Stimulated activated naive CD4-positive, alpha-beta T cell treated with Interleukin-2 at 50 U/mL for 16 hours (primary cell): ENCODE measurements around the gene SLC35E1.
"Not testable (repeated sequence)": the region's sequence is repeated elsewhere in the genome, so short reads cannot be mapped to it uniquely, and the experiment has no call there.

Source experiments
- DNase-seq: peaks from one replicate; lab custom pipeline; 2025; lab: John Stamatoyannopoulos, UW

The SLC35E1 gene

DNA sequence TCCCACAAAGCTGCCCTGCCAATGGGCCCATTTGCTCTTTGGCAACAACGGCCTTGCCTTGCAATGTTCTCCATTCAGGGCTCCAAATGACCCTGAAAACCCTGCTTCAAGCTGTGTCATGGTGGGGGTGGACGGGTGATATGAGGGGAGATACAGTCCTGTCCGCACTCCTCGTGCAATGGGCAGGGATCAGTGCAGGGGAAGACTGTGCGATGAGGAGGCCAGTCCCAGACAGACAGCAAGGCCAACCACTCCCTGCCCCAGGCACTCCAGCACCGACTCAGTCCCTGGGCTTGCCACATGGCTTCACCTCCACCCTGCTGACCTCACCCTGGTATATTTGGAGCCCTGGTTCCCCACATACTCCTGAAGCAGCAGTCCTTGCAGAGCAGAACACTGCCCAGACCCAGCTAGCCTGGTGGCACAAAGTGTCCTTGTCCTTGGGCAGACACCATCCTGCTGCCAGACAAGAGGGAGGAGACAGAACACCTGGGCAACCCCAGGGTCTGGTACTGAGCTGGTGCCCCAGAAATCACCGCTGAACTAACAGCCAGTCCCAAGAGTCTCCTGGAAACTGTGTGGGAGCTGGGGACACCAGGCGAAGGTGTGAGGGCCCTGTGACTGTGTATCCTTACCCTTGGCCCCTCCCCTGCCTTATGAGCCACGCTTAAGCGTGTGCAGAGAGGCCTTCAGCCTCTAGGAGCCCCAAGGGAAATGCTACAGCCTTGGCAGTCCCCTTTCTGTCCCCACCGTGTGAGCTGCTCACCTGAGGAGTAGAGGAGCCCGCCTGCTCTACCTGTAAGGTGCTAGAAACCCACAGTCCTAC, 9.1 kb upstream of the SLC35E1 start:
- no peak for DNase-seq

DNA sequence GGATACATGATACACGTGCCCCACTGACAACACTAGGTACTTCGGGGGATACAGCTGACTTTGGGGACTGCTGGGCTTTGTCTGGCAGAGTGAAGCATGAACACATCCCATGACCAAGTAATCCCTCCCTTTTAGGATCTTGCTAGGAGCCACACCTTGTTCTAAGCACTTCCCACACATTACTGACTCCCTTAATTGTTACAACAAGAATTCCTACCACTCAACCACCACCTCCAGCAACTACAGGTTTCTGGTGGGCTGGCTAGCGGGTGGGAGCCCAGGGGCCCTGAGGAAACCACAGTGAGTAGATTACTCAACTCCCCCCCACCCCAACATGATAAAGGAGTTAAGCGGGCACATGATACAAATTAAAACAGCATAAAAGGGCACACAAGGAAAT, 7.2 kb upstream of the SLC35E1 start:
- no peak for DNase-seq

DNA sequence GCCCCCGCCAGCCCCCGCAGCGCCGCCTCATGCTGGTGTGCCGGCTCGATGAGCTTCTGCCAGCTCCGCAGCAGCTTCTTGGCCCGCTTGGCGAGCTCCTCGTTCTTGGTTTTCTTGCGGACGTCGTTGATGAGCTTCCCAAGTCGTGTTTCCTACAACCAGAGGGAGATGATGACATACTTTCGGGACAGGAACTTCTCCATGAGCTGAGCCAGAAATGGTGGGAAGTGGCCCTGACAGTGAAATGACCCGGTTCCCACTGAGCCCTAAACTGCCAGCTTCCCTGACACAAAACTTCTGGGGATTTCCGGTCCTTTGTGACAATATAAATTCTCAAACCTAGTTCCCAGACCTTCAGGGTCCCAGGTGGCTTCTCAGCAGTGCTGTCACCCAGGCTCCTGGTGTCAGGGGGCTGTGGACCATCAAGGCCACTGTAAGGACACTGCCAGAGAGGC, 5.3 kb upstream of the SLC35E1 start:
- DNase-seq: no peak

DNA sequence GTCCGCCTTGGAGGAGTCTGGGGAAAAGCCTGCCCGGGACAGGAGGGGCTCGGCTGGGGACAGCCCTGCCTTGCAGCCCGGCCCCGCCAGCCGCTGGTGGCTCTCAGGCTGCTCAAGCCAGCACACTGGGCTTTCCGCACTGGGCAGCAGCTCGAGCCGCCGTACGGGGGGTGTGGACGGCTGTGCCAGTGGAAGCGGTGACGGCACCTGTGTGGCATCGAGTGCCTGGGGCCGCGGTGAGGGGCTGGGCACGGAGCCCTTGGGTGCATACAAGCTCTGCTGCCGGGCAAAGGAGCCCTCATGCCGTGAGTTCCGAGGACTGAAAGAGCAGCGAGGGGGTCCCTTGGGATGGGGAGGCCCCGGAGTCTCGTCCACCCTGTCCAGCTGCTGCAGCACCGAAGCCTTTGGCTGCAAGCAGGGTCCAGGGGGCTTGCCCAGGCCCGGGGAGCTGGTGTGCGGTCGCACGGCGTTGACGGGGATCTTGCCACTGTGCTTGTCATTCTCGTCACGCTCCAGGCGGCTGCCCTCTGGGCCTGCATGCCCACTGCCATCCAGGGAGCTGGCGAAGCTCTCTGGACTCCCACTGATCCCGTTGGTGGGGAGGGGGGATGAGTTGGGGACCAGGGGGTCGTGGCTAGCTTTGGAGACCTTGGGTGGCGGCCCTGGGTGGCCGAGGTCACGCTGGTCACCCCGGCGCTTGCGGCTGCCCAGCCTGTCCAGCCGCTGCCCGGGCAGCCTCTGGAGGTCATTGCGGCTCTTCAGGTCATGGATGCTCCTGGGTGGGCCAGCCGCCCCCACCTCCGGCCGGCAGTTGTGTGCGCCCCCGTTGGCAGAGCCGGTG, 4.7 kb upstream of the SLC35E1 start:
- no peak for DNase-seq

DNA sequence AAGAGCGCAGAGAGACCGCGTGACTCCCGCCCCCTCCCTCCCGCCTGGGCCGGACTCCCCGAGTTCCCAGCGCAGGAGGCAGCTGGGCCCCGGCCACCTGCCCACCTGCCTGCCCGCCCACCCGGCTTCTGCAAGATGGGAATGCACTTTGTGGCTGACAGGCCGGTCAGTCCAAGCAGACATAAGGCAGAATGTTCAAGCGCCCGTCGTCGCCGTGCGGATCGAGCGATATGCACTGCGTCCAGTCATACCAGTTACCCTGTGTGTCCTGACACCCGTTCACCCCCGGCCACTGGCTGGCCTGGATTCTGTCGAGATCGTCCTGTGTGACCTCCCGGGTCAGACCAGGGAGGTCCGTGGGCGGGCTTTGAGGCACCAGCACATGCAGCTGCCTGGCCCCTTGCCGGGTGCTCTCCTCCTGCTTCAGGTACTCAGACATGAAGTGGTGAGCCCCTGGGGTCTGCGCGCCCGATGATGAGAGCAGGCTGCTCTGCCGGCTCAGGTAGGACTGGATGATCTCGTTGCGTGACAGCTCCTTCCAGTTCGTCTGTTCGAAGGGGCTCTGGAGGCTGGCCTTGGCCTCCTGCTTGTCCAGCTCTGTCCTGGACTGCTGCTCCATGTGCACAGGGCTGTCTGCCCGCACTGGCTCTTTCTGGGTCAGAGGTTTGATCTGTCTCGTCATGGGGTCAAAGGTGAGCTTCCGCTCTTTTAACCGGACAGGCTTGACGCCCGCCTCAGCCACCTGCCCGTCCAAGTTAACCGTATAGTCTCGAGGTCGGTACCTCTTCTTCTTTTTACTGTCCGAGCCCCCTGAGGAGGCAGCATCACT, 3.9 kb upstream of the SLC35E1 start:
- DNase-seq: no peak

DNA sequence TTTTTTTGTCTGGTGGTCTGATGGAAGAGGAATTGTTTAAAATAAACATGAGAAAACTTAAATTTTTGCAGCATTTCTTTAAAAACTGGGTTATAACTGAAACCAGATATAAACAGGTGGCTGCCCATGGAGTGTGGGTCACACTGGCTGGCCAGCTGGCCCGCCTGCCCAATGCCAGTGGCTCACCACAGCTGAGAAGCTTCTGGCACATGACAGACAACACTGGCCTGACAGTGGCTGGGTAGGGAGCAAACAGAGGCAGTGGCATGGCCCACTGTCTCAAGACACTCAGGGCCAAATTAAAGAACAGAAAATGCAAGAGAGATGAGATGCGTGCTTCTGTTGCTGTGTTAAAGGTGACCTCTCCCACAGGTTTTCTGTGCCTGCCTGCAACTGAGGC, 3.1 kb upstream of the SLC35E1 start:
- no peak for DNase-seq

DNA sequence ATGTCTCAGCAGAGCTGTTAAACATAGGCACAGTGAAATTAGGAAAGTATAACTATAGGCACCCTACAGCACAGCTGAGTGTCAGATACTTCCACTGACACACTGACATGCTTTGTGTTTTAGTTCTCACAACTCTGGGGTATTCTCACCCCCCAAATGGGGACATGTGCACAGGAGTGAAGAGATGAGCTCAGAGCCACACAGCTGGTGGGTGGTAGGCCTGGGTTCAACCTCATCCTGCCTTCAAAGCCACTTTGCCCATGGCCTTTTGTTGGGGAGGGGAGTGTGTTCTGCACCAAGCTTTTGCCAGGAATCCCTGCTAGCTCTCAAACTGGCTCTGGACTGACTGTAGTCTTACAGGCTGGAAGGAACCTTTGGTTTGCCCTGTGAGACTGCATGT, 1.7 kb upstream of the SLC35E1 start:
- no peak for DNase-seq

DNA sequence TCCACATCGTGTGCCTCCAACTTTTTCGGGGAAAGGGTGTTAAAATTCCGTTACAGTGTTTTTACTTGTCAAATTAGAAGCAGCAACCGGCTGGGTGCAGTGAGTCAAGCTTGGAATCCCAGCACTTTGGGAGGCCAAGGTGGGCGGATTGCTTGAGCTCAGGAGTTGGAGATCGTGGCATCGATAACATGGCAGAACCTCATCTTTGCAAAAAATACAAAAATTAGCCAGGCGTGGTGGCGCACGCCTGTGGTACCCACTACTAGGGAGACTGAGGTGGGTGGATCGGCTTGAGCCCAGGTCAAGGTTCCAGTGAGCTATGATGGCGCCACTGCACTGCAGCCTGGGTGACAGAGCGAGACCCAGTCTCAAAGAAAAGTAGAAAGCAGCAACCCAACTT, 1.1 kb upstream of the SLC35E1 start:
- no peak for DNase-seq

DNA sequence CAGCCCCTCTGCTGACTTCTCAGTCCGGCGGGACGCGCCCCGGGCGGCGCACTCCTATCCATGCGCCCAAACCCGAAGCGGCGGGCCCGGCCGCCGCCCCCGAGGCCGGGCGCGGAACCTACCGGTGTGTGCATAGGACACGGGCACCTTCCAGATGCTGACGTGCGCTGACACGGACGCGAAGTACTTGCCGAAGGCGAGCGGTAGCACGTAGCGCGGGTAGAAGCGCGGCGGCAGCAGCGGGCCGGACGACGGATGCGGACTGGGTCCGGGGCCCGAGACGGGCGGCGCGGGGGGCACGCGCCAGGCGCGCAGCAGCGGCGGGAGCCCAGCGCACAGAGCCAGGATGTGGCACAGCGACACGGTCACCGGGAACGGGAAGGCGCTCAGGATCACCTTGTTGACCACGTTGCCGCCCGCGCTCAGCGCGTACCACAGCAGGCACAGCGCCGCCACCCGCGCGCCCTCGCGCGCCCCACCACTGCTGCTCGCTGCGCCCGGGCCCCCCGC, 338 bp downstream of the SLC35E1 start:
- DNase-seq: peak; percentile 38

DNA sequence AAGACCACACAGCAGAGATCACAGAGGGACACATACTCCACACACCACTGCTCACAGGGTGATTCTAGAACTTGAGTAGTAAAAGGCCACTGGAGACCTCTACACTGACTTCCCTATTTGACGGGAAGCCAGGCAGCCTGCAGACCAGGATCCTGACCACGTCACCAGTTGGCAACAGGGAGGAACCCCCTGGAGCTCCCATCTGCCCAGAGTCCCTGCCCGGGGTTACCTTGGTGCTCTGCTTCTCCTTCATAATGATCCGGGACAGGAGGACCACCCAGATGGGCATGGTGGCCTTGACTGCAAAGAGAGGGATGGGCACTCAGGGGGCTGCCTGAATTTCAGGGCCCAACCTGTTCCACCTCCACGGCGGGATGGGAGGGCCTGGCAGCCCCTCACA, 932 bp downstream of the SLC35E1 start:
- DNase-seq: no peak

DNA sequence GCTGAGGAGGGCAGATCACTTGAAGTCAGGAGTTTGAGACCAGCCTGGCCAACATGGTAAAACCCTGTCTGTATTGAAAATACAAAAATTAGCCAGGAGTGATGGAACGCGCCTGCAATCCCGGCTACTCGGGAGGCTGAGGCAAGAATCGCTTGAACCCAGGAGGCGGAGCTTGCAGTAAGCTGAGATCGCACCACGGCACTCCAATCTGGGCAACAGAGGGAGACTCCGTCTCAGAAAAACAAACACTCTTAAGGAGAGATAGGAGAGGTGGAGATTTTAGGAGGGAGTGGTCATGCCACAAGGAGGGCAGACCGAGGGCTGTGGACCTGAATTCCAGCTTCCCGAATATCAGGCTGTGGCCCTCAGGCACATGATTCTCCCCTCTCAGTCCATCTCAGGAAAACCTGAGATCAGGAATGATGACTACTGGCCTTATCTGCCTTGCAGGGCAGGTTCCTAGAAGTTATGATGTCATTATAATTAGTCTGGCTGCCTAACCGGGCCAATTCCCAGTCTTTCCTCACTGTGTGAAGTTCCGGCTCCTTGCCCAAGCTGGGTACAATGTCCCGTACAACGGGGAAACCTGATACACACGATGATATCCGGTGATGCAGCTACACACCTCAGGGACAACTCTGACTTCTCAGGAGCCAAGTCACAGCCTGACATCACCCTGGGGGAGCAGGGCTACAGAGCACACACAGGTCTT, 2.5 kb downstream of the SLC35E1 start:
- no peak for DNase-seq

DNA sequence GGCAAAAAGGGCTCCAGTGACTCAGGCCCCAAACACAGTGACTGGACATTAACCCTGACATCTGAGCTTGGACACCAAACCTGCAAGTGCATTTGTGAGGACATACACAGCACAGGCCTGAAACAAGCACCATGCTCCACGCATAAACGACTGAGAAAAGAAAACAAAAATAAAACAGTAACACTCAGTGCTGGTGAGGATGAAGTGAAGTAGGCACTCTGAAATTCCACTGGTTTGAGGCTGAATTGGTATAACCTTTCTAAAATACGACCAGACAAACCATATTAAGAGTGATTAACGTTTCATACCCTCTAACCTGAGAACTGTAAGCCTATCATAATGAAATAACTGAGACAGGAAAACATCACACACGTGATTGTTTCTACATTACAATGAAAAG, 5.5 kb downstream of the SLC35E1 start:
- no peak for DNase-seq

DNA sequence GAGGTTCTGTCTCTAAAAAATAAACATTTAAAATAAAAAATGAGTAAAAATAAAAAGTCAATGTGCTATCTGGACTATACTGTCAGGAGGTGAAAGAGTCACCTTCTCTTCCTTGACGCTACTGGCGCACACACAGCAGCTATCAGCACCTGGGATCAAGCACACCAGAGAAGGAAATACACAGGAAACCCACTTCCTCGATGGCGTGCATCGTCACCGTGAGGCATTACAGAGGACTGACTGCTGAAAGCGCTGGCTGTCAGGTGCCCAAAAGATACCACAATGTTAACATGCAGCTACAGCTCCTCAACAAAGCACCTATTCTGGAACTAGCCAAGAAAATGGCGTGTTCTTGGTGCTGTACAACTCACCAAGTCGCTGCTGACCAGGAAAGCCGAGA, 6.1 kb downstream of the SLC35E1 start:
- DNase-seq: peak; percentile 64

DNA sequence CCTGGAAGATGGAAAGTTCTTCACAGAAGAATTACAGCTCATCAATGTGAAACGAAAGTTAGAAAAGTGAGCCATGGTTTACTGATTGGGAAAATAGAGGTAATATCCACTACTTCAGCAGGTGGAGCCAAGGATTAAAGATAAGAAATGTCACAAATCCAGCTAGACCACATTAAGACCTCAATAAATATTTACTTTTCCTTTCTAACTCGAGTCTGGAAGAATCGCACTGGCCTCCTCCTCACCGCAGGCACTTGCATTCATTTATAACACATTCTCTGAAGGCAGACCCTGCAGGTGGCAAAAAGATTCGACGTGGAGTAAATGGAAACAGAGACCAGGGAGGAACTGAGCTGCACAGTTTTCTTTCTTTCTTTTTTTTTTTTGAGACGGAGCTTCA, 7.4 kb downstream of the SLC35E1 start:
- no peak for DNase-seq

DNA sequence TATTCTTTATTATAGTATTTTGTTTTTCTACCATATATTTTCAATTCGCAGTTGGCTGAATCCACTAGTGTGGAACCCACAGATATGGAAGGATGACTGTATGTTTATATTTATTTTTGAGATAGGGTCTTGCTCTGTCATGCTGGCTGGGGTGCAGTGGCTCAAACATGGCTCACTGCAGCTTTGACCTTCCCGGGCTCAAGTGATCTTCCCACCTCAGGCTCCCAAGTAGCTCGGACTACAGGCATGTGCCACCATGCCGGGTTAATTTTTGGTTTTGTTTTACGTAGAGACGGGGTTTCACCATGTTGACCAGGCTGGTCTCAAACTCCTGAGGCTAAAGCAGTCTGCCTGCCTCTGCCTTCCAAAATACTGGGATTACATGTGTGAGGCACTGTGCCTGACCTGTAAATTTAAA, 9.6 kb downstream of the SLC35E1 start:
- DNase-seq: no peak

DNA sequence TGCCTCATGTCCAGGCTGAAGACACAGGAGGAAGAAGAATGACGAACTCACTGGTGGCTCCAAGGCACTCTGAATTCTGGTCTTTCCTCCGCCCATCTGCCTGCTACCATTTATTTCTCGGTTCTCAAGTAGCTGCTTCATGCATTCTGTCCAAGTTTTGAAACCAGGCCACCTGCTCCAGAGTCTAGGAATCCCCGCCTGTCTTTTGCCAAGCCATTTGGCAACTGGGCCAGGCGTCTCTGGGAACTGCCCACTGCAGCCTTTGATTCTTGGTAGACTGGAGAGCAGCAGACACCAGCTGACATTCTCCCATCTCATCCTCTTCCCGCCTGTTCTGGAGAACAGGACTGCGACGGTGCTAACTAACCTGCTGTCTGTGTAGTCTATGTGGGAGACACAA, 10.8 kb downstream of the SLC35E1 start:
- no peak for DNase-seq

DNA sequence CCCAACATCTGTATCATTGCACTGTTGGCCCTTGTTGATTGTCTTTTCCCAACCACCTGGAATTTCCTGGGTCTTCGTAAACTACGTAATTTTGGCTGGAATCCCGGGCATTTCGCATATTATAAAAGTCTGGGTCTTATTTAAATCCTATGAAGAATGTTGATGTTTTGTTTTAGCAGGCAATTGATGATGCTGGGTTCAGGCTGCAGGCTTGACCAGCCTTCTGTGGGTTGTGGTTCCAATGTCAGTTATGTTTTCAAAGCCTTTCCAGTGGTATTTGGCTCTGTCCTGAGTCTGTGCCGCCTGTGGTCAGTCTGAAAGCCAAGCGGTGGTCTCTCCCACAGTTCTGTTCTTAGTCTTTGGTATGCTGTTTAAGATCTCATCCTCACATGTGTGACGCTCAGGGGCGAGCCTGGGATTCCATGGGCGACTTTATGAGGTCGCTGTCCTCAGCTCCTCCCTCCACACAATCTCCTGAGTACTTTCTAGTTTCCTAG, 12.4 kb downstream of the SLC35E1 start:
- no peak for DNase-seq

DNA sequence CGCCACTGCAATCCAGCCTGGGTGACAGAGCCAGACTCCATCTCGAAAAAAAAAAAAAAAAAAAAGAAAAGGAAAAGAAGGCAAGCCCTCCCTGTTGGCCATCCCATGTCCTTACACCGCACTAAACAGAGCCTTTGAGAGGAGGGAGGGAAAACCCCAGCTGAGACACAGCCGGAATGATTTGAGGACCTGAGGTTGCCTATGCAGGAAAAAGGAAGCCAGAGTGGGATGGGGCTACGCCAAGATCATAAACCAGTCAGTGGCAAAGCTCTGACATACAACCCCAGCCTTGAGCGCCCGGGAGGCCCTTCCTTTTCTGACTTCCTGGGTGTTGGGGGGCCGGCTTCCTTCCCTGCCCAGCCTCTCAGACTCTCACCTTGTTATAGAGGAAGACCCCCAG, 17.4 kb downstream of the SLC35E1 start:
- no peak for DNase-seq

DNA sequence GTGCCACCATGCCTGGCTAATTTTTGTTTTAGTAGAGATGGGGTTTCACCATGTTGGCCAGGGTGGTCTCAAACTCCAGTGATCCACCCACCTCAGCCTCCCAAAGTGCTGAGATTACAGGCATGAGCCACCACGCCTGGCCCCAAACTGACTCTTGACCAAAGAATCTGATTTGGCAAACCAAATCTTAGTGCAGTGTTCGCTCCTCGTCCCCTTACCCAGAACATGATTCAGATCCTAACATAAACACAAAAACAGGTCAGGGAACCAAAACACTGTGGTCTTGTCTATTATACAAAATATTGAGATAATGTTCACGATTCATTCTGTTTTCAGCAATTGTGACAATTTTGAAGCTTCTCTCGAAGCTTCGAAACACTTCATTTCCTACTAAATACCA, 20.3 kb downstream of the SLC35E1 start:
- not testable (repeated sequence) for DNase-seq

DNA sequence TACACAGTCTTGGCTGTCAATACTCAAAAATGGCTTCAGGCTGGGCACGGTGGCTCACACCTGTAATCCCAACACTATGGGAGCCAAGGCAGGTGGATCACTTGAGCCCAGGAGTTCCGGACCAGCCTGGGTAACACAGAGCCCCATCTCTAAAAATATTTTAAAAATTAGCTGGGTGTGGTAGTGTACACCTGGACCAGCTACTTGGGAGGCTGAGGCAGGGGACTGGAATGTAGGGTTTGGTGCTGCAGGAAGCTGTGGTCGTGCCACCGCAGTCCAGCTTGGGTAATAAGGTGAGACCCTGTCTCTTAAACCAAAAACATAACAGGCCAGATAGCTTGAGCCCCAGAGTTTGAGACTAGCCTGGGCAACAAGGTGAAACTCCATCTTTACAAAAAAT, 23.3 kb downstream of the SLC35E1 start:
- no peak for DNase-seq

DNA sequence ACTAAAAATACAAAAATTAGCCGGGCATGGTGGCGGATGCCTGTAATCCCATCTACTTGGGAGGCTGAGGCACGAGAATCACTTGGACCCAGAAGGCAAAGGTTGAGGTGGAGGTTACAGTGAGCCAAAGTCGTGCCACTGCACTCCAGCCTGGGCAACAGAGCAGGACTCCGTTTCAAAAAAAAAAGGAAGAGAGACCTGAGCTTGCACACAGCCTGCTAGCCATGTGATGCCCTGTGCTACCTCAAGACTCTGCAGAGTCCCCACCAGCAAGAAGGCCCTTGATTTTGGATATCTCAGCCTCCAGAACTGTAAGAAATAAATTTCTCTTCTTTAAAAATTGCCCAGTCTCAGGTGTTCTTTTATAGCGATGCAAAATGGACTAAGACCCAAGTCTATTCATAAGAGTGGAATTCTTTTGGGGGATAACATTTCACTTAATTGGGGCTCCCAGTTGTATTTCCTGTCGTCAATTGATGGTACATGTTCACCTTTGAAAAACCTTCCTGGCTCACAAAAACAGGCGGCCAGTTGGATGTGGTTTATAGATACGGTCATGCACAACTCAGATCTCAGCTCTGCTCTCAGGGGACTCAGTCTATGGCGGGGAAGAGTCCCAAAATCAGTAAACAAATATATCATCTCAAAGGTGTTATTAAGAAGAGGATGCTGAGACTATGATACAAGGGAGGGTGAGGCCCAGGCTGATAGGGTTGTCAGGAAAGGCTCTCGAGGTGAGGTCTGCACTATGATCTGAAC, 27.6 kb downstream of the SLC35E1 start:
- DNase-seq: no peak
